Endodermal cell (in vitro differentiated cells): ENCODE results near the gene TNFRSF14. TPM values are rescaled to one million over a fixed set of nuclear protein-coding genes. Genes with fewer than 3 reads are reported as not detected.
A peak's percentile ranks its signal among the peaks of the same experiment; 100 is the strongest.

Experiments
- DNase-seq: peaks from one replicate; pipeline ENCODE4 v3.0.0-alpha.2; 2017
- H3K27ac ChIP-seq: 2 replicates; pipeline ENCODE4 v1.5.1; 2013; ENCODE audit warnings: mild to moderate bottlenecking, low read depth, low read length, moderate library complexity
- H3K27me3 ChIP-seq: 2 replicates; pipeline ENCODE4 v1.6.1; 2013; ENCODE audit warnings: mild to moderate bottlenecking, low read length, moderate library complexity; ENCODE audit not compliant: insufficient read depth, control insufficient read depth, poor library complexity, severe bottlenecking
- H3K36me3 ChIP-seq: 2 replicates; pipeline ENCODE4 v1.7.0; 2013; ENCODE audit warnings: mild to moderate bottlenecking, low read length, moderate library complexity; ENCODE audit not compliant: control insufficient read depth, insufficient read depth
- H3K4me1 ChIP-seq: one replicate; pipeline ENCODE4 v1.7.0; 2013; ENCODE audit warnings: low read length; ENCODE audit not compliant: control insufficient read depth, insufficient read depth
- H3K4me3 ChIP-seq: 2 replicates; pipeline ENCODE4 v1.5.1; 2013; ENCODE audit warnings: mild to moderate bottlenecking, low read length, moderate library complexity
- H3K9ac ChIP-seq: 2 replicates; pipeline ENCODE4 v1.6.1; 2013; ENCODE audit warnings: mild to moderate bottlenecking, low read length, moderate library complexity; ENCODE audit not compliant: poor library complexity, severe bottlenecking; ENCODE audit errors: extremely low read depth
- H3K9me3 ChIP-seq: 2 replicates; pipeline ENCODE4 v1.6.1; 2013; ENCODE audit warnings: mild to moderate bottlenecking, low read length, moderate library complexity; ENCODE audit not compliant: control insufficient read depth
- H3K27ac Mint-ChIP-seq: 2 replicates; pipeline ENCODE4 v1.8.0; 2020; ENCODE audit warnings: mixed read lengths
- H3K27me3 Mint-ChIP-seq: 2 replicates; pipeline ENCODE4 v1.8.0; 2021; ENCODE audit warnings: mild to moderate bottlenecking, mixed read lengths; ENCODE audit not compliant: insufficient read depth
- H3K36me3 Mint-ChIP-seq: 2 replicates; pipeline ENCODE4 v1.8.0; 2020; ENCODE audit warnings: low read depth, mixed read lengths
- H3K4me1 Mint-ChIP-seq: 2 replicates; pipeline ENCODE4 v1.8.0; 2020; ENCODE audit warnings: mixed read lengths
- H3K4me3 Mint-ChIP-seq: 2 replicates; pipeline ENCODE4 v1.8.0; 2020; ENCODE audit warnings: mild to moderate bottlenecking, moderate library complexity, mixed read lengths
- H3K9me3 Mint-ChIP-seq: 2 replicates; pipeline ENCODE4 v1.8.0; 2020; ENCODE audit warnings: mild to moderate bottlenecking, mixed read lengths
- WGBS, 2 experiments: methylation state at CpG; one replicate each; pipeline versions ENCODE4 v1.1.5 to v1.1.7; 2013; ENCODE audit warnings: missing lambda C conversion rate in 2 of 2, mixed read lengths in 1 of 2; ENCODE audit not compliant: insufficient coverage in 1 of 2, insufficient read length in 1 of 2; 5-methylcytosine and 5-hydroxymethylcytosine counted together
- long read RNA-seq, 4 experiments: library from polyadenylated mRNA in 2 of 4; library from RNA in 1 of 4; library from capped mRNA in 1 of 4; stranded (forward) in 3 of 4; unstranded in 1 of 4; transcript quantifications; one replicate each; pipeline ENCODE4 v2.0.0, GENCODE V29; 2020 to 2021; ENCODE audit warnings: inconsistent platforms in 1 of 4
- polyA plus RNA-seq, 2 experiments: library from polyadenylated mRNA; stranded (reverse); fragments of 50-300 nt; gene quantifications; one replicate each; pipeline ENCODE4 v1.2.3, GENCODE V29; 2013
- total RNA-seq, 2 donors: library from RNA; stranded (reverse); fragmentation: NEBNext Ultra II Directional in 1 of 2; extraction: Animal tissue kit (Norgen Biotek cat#: 25700) in 1 of 2; gene quantifications; 2 replicates in 1 of 2; 3 replicates in 1 of 2; pipeline ENCODE4 v1.2.1, GENCODE V29; 2021
- TF ChIP-seq, protein P1 (sequence below): fragments of 200-600 bp; sonication (generic); conservative IDR thresholded peaks from 2 replicates; pipeline ENCODE4 v1.5.0; 2021; ENCODE audit warnings: antibody characterized with exemption, mild to moderate bottlenecking

Gene TNFRSF14
- total RNA-seq = under 1 TPM; 0.29 to 0.46 TPM
- polyA plus RNA-seq (2013, experiment 1 of 2) = 1.1 TPM
- 0.95 TPM for polyA plus RNA-seq (2013, experiment 2 of 2)
- long read RNA-seq, experiment 1 = 0 reads
- long read RNA-seq, experiment 2, partial matches to known transcripts = 0 of 1 reads
- long read RNA-seq, experiment 2, other reads (novel, unspliced or antisense) = 1 of 1 reads
- long read RNA-seq, experiment 3, partial matches to known transcripts = 0 of 1 reads
- long read RNA-seq, experiment 3, other reads (novel, unspliced or antisense) = 0 of 1 reads
- long read RNA-seq, experiment 4 = 0 reads

- peak within 1 kb of the TSS; percentile 44 for H3K27ac Mint-ChIP-seq
- H3K4me1 Mint-ChIP-seq = peaks cover 4% of the 10 kb centered on the region
- H3K9ac ChIP-seq = no peak within 1 kb of the TSS
- H3K4me1 ChIP-seq = no peaks in the 10 kb centered on the region
- DNase-seq = peak; percentile 67
- H3K27ac ChIP-seq = peak within 1 kb of the TSS; percentile 66
- no peaks in the 10 kb centered on the region for H3K27me3 Mint-ChIP-seq
- no peaks in the 10 kb centered on the region for H3K27me3 ChIP-seq
- no peak within 1 kb of the TSS for H3K4me3 Mint-ChIP-seq
- 61 to 68% methylated on average over 12 to 16 of the region's 16 CpGs for WGBS, 2 experiments
- H3K36me3 Mint-ChIP-seq = no peaks in the 10 kb centered on the region
- no peaks in the 10 kb centered on the region for H3K9me3 Mint-ChIP-seq
- TF ChIP-seq, protein P1, sequence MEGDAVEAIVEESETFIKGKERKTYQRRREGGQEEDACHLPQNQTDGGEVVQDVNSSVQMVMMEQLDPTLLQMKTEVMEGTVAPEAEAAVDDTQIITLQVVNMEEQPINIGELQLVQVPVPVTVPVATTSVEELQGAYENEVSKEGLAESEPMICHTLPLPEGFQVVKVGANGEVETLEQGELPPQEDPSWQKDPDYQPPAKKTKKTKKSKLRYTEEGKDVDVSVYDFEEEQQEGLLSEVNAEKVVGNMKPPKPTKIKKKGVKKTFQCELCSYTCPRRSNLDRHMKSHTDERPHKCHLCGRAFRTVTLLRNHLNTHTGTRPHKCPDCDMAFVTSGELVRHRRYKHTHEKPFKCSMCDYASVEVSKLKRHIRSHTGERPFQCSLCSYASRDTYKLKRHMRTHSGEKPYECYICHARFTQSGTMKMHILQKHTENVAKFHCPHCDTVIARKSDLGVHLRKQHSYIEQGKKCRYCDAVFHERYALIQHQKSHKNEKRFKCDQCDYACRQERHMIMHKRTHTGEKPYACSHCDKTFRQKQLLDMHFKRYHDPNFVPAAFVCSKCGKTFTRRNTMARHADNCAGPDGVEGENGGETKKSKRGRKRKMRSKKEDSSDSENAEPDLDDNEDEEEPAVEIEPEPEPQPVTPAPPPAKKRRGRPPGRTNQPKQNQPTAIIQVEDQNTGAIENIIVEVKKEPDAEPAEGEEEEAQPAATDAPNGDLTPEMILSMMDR = no peak
- H3K4me3 ChIP-seq = no peak within 1 kb of the TSS
- H3K36me3 ChIP-seq = no peaks in the 10 kb centered on the region
- H3K9me3 ChIP-seq = no peaks in the 10 kb centered on the region
Measured at GRCh38 chr1:2556277-2556677, at the start of gene TNFRSF14. TSS of gene TNFRSF14 (plus strand) at chr1:2556371. CDS start at chr1:2556665, 294 bp downstream.

DNA sequence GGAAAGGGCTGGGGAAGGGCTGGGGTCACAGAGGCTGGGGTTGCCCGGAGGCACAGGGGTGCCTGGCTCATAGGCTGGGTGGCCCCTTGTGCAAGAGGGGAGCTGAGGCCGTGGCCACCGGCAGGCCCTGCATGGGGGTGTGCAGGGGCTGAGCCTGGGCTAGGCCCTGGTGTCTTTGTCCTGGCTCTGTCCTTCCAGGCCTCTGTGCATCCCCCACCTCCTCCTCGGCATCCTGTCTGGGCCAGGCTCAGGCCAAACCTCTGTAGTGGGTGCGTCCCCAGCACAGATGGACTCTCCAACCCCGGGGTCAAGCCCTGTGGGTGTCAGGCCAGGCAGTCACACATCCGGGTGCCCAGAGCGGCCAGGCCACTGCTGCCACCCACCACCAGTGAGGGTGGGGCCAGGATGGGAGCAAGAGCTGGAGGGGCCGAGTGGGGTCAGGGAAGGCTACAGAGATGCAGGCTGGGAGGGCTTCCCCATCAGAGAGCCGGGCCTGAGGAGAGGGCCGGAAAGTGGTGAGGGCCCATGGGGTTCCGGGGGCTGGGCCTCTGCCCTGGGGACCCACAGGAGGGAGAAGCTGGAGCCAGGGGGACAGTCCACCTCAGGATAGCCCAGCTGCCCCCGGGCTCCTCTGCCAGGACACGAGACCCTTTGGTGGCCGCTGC is 49.1 kb upstream of the TNFRSF14 start:
- H3K4me3 Mint-ChIP-seq = no peak overlapping the region

GRCh38 chr1:2507744-2508155 is 48.4 kb upstream of the TNFRSF14 start:
- H3K36me3 ChIP-seq = peaks cover 10% of the 10 kb centered on the region
- Mint-ChIP-seq H3K27me3 (no peaks in the 10 kb centered on the region), H3K9me3 (no peaks in the 10 kb centered on the region), H3K4me1 (no peaks in the 10 kb centered on the region), H3K27ac (no peak overlapping the region), H3K36me3 (peaks cover 23% of the 10 kb centered on the region), H3K4me3 (no peak overlapping the region)
- TF ChIP-seq, protein P1 = no peak
- WGBS, 2 experiments = 91% methylated on average over 6 of the region's 6 CpGs; no CpG with 5 or more reads in 1 of the 2 experiments
- no peaks in the 10 kb centered on the region for H3K4me1 ChIP-seq
- H3K9ac ChIP-seq = no peak overlapping the region
- no peak overlapping the region for H3K4me3 ChIP-seq
- no peak overlapping the region for H3K27ac ChIP-seq
- no peak for DNase-seq
- H3K27me3 ChIP-seq = no peaks in the 10 kb centered on the region
- H3K9me3 ChIP-seq = no peaks in the 10 kb centered on the region

More for the DNA sequence above, 49.1 kb upstream of the TNFRSF14 start:
- Histone ChIP-seq H3K9ac (no peak overlapping the region), H3K27ac (peak overlapping the region; percentile 44), H3K9me3 (no peaks in the 10 kb centered on the region), H3K4me3 (no peak overlapping the region), H3K4me1 (no peaks in the 10 kb centered on the region), H3K27me3 (no peaks in the 10 kb centered on the region), H3K36me3 (peaks cover 10% of the 10 kb centered on the region)
- peaks cover 23% of the 10 kb centered on the region for H3K36me3 Mint-ChIP-seq
- no peaks in the 10 kb centered on the region for H3K4me1 Mint-ChIP-seq
- WGBS, 2 experiments = 78 to 85% methylated on average over 8 to 15 of the region's 15 CpGs
- H3K27me3 Mint-ChIP-seq = no peaks in the 10 kb centered on the region
- TF ChIP-seq, protein P1 = no peak
- no peaks in the 10 kb centered on the region for H3K9me3 Mint-ChIP-seq
- DNase-seq = no peak
- no peak overlapping the region for H3K27ac Mint-ChIP-seq
